Fibroblast of the aortic adventitia (primary cell): ENCODE data around the gene TBXA2R. TPM values are rescaled to one million over a fixed set of nuclear protein-coding genes. Genes with fewer than 3 reads are reported as not detected.

Experiments used
- DNase-seq: peaks from one replicate; pipeline ENCODE4 v3.0.0-alpha.2; 2010; ENCODE audit warnings: low read depth
- H3K4me3 ChIP-seq: 2 replicates; pipeline ENCODE4 v1.5.1; 2011; ENCODE audit warnings: low read depth, mild to moderate bottlenecking, control low read depth, low read length, moderate library complexity
- total RNA-seq: library from RNA; depleted of rRNA; stranded (reverse); fragments of >200 nt; gene quantifications from 2 replicates; pipeline ENCODE4 v1.2.3, GENCODE V29; 2012; ENCODE audit warnings: low replicate concordance
- TF ChIP-seq, protein P1 (sequence below): IDR thresholded peaks from 2 replicates; pipeline ENCODE4 v1.5.1; 2011; ENCODE audit warnings: mild to moderate bottlenecking, low read length, control low read depth, inconsistent platforms; ENCODE audit not compliant: insufficient read depth

The TBXA2R gene
- total RNA-seq, 1 donor = 5.0 TPM

DNA sequence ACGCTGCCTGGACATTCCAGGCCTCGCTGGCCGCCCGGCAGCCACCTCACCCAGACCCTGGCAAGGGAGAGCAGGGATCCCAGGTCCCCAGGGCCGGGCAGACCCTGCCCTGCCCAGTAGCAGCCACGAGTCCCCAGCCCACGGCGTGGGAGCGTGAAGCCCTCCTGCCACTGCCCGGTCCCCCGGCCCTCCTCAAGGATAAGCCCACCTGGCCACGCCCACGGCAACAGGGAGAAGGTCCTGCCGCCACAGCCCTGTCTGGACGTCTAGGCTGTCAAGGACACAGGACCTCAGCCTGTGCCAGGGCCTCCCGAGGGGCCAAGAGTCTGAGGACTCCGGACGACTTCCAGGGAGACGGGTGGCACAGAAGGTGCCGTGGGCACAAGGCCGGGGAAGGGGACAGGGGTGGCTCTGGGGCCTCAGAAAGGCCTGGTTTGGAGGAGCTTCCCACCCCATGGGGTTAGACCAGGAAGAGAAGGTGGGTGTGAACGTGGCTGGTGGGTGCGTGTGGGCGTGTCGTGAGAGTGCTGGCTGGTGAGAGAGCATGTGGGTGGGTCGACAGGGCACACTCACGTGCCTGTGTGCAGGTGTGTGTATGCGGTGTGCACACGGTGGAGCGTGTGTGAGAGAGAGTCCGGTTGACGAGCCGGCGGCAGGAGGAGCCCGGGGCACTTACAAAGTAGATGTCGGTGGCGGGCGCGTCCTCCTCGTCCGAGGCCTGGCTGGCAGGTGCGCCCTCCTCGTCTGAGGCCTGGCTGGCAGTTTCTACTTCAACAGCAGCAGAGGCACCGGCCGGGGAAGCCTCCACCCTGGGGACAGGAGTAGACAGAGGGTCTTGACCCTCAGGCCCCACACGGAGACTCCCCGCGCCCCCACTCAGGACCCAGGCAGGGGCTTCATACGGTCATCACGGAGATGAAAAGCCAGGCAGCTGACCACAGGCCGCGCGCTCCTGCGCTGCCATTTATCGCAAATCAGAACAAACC, 31.8 kb upstream of the TBXA2R start:
- TF ChIP-seq, protein P1, sequence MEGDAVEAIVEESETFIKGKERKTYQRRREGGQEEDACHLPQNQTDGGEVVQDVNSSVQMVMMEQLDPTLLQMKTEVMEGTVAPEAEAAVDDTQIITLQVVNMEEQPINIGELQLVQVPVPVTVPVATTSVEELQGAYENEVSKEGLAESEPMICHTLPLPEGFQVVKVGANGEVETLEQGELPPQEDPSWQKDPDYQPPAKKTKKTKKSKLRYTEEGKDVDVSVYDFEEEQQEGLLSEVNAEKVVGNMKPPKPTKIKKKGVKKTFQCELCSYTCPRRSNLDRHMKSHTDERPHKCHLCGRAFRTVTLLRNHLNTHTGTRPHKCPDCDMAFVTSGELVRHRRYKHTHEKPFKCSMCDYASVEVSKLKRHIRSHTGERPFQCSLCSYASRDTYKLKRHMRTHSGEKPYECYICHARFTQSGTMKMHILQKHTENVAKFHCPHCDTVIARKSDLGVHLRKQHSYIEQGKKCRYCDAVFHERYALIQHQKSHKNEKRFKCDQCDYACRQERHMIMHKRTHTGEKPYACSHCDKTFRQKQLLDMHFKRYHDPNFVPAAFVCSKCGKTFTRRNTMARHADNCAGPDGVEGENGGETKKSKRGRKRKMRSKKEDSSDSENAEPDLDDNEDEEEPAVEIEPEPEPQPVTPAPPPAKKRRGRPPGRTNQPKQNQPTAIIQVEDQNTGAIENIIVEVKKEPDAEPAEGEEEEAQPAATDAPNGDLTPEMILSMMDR = no peak
- H3K4me3 ChIP-seq = no peak overlapping the region
- DNase-seq = no peak

- H3K4me3 ChIP-seq = no peak overlapping the region
- TF ChIP-seq, protein P1 = no peak
- DNase-seq = no peak
Observed at GRCh38 chr19:3637621-3638020, 30.9 kb upstream of the TBXA2R start.

DNA sequence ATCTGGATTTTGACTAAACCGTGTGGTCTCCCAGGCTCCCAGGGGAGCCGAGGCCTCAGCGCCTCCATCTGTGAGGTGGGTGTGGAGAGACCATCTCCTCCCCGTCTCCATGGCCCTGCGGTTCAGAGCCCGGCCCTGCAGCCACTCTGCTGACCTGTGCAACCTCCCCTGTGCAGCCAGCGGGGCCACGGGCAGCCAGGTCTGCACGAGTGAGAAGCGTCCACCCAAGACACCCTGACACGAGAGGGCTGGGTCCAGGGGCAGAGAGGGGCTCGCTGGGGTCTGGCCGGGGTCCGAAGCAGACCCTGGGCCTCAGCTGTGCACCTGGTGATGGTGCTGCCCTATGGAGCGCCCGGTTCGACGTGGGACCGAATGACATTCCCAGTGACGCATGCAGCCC, 30.3 kb upstream of the TBXA2R start:
- TF ChIP-seq, protein P1 = no peak
- H3K4me3 ChIP-seq = no peak overlapping the region
- DNase-seq = no peak

GRCh38 chr19:3636506-3636905, 29.8 kb upstream of the TBXA2R start:
- TF ChIP-seq, protein P1 = no peak
- DNase-seq = no peak
- no peak overlapping the region for H3K4me3 ChIP-seq

DNA sequence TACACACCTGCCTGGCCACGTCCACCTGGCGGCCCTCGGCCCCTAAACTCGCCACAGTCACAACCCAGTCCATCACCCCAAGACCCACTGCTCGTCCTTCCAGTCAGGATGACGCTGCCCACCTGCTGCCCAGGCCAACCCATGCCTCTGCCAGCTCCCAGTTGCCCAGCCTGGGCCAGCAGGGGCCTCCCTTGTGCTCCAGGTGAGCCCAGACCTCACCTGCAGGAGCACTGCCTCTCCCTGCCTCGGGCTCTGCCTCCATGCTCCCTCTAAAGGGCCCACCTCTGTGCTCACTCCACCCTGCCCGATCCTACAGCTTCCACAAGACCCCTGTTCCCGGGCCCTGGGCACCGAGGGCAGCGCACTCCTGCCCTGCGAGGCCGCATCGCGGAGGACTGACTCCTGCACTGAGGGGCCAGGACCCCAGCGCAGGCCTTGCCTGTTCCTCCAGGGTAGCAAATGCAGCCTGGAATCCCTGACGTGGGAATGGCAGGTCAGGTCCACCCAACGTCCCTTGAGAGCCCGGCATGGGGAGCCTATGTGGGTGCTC, 27.9 kb upstream of the TBXA2R start:
- DNase-seq = no peak
- TF ChIP-seq, protein P1 = no peak
- no peak overlapping the region for H3K4me3 ChIP-seq

GRCh38 chr19:3633559-3633988, 26.9 kb upstream of the TBXA2R start:
- no peak for DNase-seq
- TF ChIP-seq, protein P1 = no peak

More at GRCh38 chr19:3633559-3633988, 26.9 kb upstream of the TBXA2R start:
- H3K4me3 ChIP-seq = no peak overlapping the region
